DOHH2 (cell line): Measurements from ENCODE around the gene SPPL2B.
A peak's percentile ranks its signal among the peaks of the same experiment; 100 is the strongest.

Source experiments
- H3F3A ChIP-seq: fragments of 200-600 bp; sonication (generic), shearing (Covaris generic); 2 replicates; pipeline ENCODE4 v1.6.0; 2016; ENCODE audit warnings: antibody characterized with exemption, mild to moderate bottlenecking; ENCODE audit not compliant: control insufficient read depth, insufficient read depth
- H3K27ac ChIP-seq: fragments of 200-600 bp; sonication (generic); 2 replicates; pipeline ENCODE4 v1.5.1; 2014; ENCODE audit warnings: low read depth, mild to moderate bottlenecking, low read length, moderate library complexity
- H3K27me3 ChIP-seq: fragments of 200-600 bp; sonication (generic); 2 replicates; pipeline ENCODE4 v1.6.1; 2014; ENCODE audit warnings: mild to moderate bottlenecking, low read length, mixed read lengths; ENCODE audit not compliant: control insufficient read depth
- H3K36me3 ChIP-seq: fragments of 200-600 bp; sonication (generic); 2 replicates; pipeline ENCODE4 v1.6.1; 2014; ENCODE audit warnings: mild to moderate bottlenecking, low read length, moderate library complexity, mixed read lengths; ENCODE audit not compliant: control insufficient read depth
- H3K4me1 ChIP-seq: fragments of 200-600 bp; sonication (generic); 2 replicates; pipeline ENCODE4 v1.6.1; 2014; ENCODE audit warnings: mild to moderate bottlenecking, low read length, mixed read lengths; ENCODE audit not compliant: control insufficient read depth
- H3K4me2 ChIP-seq: fragments of 200-600 bp; sonication (generic); 2 replicates; pipeline ENCODE4 v1.6.0; 2014; ENCODE audit warnings: mild to moderate bottlenecking, low read length, moderate library complexity
- H3K4me3 ChIP-seq: fragments of 200-600 bp; sonication (generic); 2 replicates; pipeline ENCODE4 v1.5.1; 2014; ENCODE audit warnings: mild to moderate bottlenecking, low read length, mixed read lengths
- H3K79me2 ChIP-seq: fragments of 200-600 bp; sonication (generic); 2 replicates; pipeline ENCODE4 v1.6.1; 2014; ENCODE audit warnings: mild to moderate bottlenecking, low read length, mixed read lengths; ENCODE audit not compliant: control insufficient read depth
- H3K9me2 ChIP-seq: fragments of 200-600 bp; sonication (generic); replicated peaks from 2 replicates; pipeline ENCODE4 v1.6.1; 2014; ENCODE audit warnings: mild to moderate bottlenecking, low read length, mixed read lengths; ENCODE audit not compliant: control insufficient read depth
- H3K9me3 ChIP-seq: fragments of 200-600 bp; sonication (generic); 2 replicates; pipeline ENCODE4 v1.6.1; 2014; ENCODE audit warnings: antibody characterized with exemption, low read length, mixed read lengths; ENCODE audit not compliant: control insufficient read depth, insufficient read depth
- H4K20me1 ChIP-seq: fragments of 200-600 bp; sonication (generic); 2 replicates; pipeline ENCODE4 v1.6.0; 2014; ENCODE audit warnings: low read depth, mild to moderate bottlenecking, antibody characterized with exemption, low read length, moderate library complexity; ENCODE audit not compliant: control insufficient read depth, insufficient read depth
- EZH2phosphoT487 ChIP-seq: fragments of 200-600 bp; sonication (generic); IDR thresholded peaks from 2 replicates; pipeline ENCODE4 v1.6.1; 2017; ENCODE audit warnings: borderline replicate concordance, mild to moderate bottlenecking, antibody characterized with exemption, low read length, moderate library complexity, mixed read lengths
- TF ChIP-seq, protein P1 (sequence below): fragments of 200-600 bp; sonication (generic); IDR thresholded peaks from one replicate; pipeline ENCODE4 v1.5.1; 2014; ENCODE audit warnings: antibody characterized with exemption, mild to moderate bottlenecking, low read depth, low read length; ENCODE audit not compliant: poor library complexity, severe bottlenecking

SPPL2B gene

DNA sequence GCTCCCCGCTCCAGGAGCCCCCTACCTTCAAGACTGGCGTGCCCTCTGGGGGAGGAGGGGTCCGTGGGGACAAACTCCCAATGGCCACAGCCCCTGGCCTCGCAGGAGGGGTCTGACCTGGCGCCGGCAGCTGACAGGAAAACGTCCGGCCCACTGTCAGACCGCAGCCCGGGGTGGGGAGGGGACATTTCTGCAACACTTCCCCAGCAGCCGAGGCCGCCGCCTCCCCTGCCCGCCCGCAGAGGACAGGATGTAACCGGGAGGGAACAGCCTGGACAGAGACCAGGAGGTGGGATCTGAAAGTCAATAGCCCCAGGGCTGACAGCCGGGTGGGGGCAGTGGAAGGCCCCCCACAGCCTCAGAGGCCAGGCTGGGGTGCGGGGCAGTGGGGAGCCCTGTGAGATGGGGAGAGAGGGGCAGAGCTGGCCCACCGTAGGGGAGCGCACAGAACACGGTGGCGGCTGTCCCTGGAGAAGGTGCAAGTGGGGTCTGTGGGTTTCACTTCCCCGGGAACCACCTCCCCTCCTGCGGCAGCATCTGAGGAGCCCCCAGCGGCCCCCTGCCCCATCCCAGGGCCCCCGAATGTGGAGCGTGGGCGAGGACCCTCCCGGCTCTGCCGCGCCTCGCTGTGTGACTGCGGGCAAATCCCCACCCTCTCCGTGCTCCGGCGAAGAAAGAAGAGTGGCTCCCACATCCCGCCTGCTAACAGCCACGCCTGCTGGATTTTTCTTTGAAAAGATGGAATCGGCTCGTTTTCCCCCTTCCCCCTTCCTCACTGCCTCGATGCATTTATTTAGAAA lies 46.2 kb upstream of the SPPL2B start, which contains the start of gene PEAK3:
PEAK3 (minus strand) TSS at position 114 of the 800 bp plus-strand sequence. CDS start 1,244 bp downstream, outside the sequence.
- Histone ChIP-seq H3K27ac (no peak within 1 kb of the TSS), H3K27me3 (peaks cover 13% of the 10 kb centered on the region)
- no peak for TF ChIP-seq EZH2phosphoT487
- TF ChIP-seq, protein P1, sequence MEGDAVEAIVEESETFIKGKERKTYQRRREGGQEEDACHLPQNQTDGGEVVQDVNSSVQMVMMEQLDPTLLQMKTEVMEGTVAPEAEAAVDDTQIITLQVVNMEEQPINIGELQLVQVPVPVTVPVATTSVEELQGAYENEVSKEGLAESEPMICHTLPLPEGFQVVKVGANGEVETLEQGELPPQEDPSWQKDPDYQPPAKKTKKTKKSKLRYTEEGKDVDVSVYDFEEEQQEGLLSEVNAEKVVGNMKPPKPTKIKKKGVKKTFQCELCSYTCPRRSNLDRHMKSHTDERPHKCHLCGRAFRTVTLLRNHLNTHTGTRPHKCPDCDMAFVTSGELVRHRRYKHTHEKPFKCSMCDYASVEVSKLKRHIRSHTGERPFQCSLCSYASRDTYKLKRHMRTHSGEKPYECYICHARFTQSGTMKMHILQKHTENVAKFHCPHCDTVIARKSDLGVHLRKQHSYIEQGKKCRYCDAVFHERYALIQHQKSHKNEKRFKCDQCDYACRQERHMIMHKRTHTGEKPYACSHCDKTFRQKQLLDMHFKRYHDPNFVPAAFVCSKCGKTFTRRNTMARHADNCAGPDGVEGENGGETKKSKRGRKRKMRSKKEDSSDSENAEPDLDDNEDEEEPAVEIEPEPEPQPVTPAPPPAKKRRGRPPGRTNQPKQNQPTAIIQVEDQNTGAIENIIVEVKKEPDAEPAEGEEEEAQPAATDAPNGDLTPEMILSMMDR: no peak

DNA sequence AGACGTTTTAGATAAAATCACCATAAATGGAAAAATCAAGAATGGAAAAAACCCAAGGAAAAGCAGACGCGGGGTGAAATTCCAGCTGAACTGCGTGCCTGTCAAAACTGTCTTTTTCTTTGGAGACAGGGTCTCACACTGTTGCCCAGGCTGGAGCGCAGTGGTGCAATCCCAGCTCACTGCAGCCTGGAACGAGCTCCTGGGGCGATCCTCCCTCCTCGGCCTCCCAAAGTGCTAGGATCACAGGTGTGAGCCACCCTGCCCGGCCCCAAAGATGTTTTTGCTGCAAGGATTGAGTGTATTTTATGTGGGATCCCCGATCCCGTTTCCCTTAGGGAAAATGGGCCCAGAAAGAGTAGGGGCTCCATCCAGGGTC lies 45.6 kb upstream of the SPPL2B start:
- H3K4me2 ChIP-seq: peak overlapping the region; percentile 50

More for the DNA sequence above, 46.2 kb upstream of the SPPL2B start, which contains the start of gene PEAK3:
- H3K79me2 ChIP-seq: no peaks in the 10 kb centered on the region
- H3K4me3 ChIP-seq: peak within 1 kb of the TSS; percentile 38
- peak within 1 kb of the TSS; percentile 50 for H3K4me2 ChIP-seq
- H3K9me3 ChIP-seq: no peaks in the 10 kb centered on the region
- H3K36me3 ChIP-seq: no peaks in the 10 kb centered on the region
- no peaks in the 10 kb centered on the region for H3K9me2 ChIP-seq
- peaks cover 17% of the 10 kb centered on the region for H3K4me1 ChIP-seq
- H4K20me1 ChIP-seq: no peaks in the 10 kb centered on the region
- H3F3A ChIP-seq: peaks cover 5% of the 10 kb centered on the region; the same call in 1 of the 2 replicates

DNA sequence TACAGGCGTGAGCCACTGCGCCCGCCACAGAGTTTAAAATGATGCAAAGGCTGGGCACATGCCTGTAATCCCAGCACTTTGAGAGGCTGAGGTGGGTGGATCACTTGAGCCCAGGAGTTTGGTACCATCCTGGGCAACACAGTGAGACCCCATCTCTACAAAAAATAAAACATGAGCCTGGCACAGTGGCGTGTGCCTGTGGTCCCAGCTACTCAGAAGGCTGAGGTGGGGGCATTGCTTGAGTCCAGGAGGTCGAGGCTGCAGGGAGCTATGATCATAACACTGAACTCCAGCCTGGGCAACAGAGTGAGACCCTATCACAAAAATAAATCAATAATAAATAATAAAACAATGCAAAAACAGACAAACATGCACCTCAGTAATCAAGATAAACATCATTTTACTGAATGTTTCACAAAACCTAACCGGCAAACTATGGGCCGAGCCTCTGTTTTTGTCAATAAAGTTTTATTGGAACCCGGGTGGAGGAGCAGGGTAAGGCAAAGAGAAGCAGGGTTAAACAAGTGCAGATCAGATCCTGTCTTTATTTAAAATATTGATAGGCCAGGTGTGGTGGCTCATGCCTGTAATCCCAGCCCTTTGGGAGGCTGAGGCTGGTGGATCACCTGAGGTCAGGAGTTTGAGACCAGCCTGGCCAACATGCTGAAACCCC lies 44.5 kb upstream of the SPPL2B start:
- no peaks in the 10 kb centered on the region for H3K9me3 ChIP-seq
- peaks cover 13% of the 10 kb centered on the region for H3K27me3 ChIP-seq
- no peaks in the 10 kb centered on the region for H4K20me1 ChIP-seq
- H3K9me2 ChIP-seq: no peaks in the 10 kb centered on the region
- H3K4me3 ChIP-seq: no peak overlapping the region
- no peak overlapping the region for H3K4me2 ChIP-seq
- H3F3A ChIP-seq: peaks cover 8% of the 10 kb centered on the region; the same call in 1 of the 2 replicates
- no peak overlapping the region for H3K27ac ChIP-seq
- peaks cover 5% of the 10 kb centered on the region for H3K79me2 ChIP-seq
- H3K36me3 ChIP-seq: no peaks in the 10 kb centered on the region
- H3K4me1 ChIP-seq: peaks cover 34% of the 10 kb centered on the region
- no peak for TF ChIP-seq EZH2phosphoT487
- TF ChIP-seq, protein P1: no peak

More for the DNA sequence above, 45.6 kb upstream of the SPPL2B start:
- Histone ChIP-seq H3K4me3 (no peak overlapping the region), H3K4me1 (peaks cover 23% of the 10 kb centered on the region), H3K27ac (no peak overlapping the region), H3F3A (peaks cover 8% of the 10 kb centered on the region; the same call in 1 of the 2 replicates), H3K9me3 (no peaks in the 10 kb centered on the region), H3K79me2 (no peaks in the 10 kb centered on the region), H3K27me3 (peaks cover 13% of the 10 kb centered on the region), H4K20me1 (no peaks in the 10 kb centered on the region), H3K9me2 (no peaks in the 10 kb centered on the region), H3K36me3 (no peaks in the 10 kb centered on the region)
- TF ChIP-seq, protein P1: no peak
- no peak for TF ChIP-seq EZH2phosphoT487
